Fibroblast of villous mesenchyme (primary cell): ENCODE results near the gene EFCAB14. TPM values are rescaled to one million over a fixed set of nuclear protein-coding genes. Genes with fewer than 3 reads are reported as not detected.

Experiments
- DNase-seq: peaks from one replicate; pipeline ENCODE4 v3.0.0-alpha.2; 2010; ENCODE audit warnings: low read depth
- H3K4me3 ChIP-seq: 2 replicates; pipeline ENCODE4 v1.5.1; 2011; ENCODE audit warnings: low read depth, mild to moderate bottlenecking, low read length
- CTCF ChIP-seq: IDR thresholded peaks from 2 replicates; pipeline ENCODE4 v1.5.1; 2012; ENCODE audit warnings: low read depth, mild to moderate bottlenecking, low read length; ENCODE audit not compliant: insufficient read depth
- total RNA-seq: library from RNA; depleted of rRNA; stranded (reverse); fragments of >200 nt; gene quantifications from 2 replicates; pipeline ENCODE4 v1.2.3, GENCODE V29; 2012

EFCAB14 gene
- total RNA-seq, 1 donor: 64.3 TPM

- DNase-seq: peak; percentile 10
- no peak overlapping the region for H3K4me3 ChIP-seq
- TF ChIP-seq CTCF: peak; percentile 17
Measured at GRCh38 chr1:46691997-46692790, 26.7 kb downstream of the EFCAB14 start.

- H3K4me3 ChIP-seq: no peak overlapping the region
- no peak for TF ChIP-seq CTCF
- DNase-seq: no peak
Measured at GRCh38 chr1:46690931-46691421, 27.9 kb downstream of the EFCAB14 start.

- no peak for TF ChIP-seq CTCF
- DNase-seq: no peak
- no peak overlapping the region for H3K4me3 ChIP-seq
Measured at GRCh38 chr1:46689897-46690296, 29.0 kb downstream of the EFCAB14 start.

- no peak overlapping the region for H3K4me3 ChIP-seq
- DNase-seq: no peak
- TF ChIP-seq CTCF: no peak
Measured at GRCh38 chr1:46689356-46689755, 29.6 kb downstream of the EFCAB14 start.

GRCh38 chr1:46687921-46688509 lies 30.9 kb downstream of the EFCAB14 start:
- TF ChIP-seq CTCF: no peak
- no peak for DNase-seq

GRCh38 chr1:46687093-46687659 lies 31.7 kb downstream of the EFCAB14 start:
- no peak overlapping the region for H3K4me3 ChIP-seq
- no peak for TF ChIP-seq CTCF
- peak; percentile 86 for DNase-seq

More at GRCh38 chr1:46687921-46688509, 30.9 kb downstream of the EFCAB14 start:
- H3K4me3 ChIP-seq: no peak overlapping the region
